HepG2 (cell line): Measurements from ENCODE around the gene CYP2W1. TPM values are rescaled to one million over a fixed set of nuclear protein-coding genes. Genes with fewer than 3 reads are reported as not detected.

ENCODE experiments used
- GLMP ChIP-seq: sonication (generic); formaldehyde crosslinking; IDR thresholded peaks from 2 replicates; pipeline ENCODE4 v1.9.0; 2021; ENCODE audit warnings: missing genetic modification reagents, mild to moderate bottlenecking, borderline replicate concordance
- HNRNPK ChIP-seq: fragments of 200-400 bp; formaldehyde crosslinking; IDR thresholded peaks from 2 replicates; pipeline ENCODE4 v1.6.1; 2018; ENCODE audit warnings: low read length, low read depth, moderate library complexity, mild to moderate bottlenecking; ENCODE audit not compliant: poor library complexity, severe bottlenecking
- HNRNPLL ChIP-seq: fragments of 200-400 bp; formaldehyde crosslinking; IDR thresholded peaks from 2 replicates; pipeline ENCODE4 v1.6.1; 2017; ENCODE audit warnings: mild to moderate bottlenecking, low read depth, low read length; ENCODE audit not compliant: poor library complexity, severe bottlenecking
- IRF9 ChIP-seq: sonication (generic); formaldehyde crosslinking; IDR thresholded peaks from 2 replicates; pipeline ENCODE4 v1.8.0; 2022; ENCODE audit warnings: missing genetic modification reagents, mild to moderate bottlenecking, borderline replicate concordance
- ISX ChIP-seq: sonication (generic); formaldehyde crosslinking; conservative IDR thresholded peaks from 2 replicates; pipeline ENCODE4 v1.5.0; 2020; ENCODE audit warnings: missing genetic modification reagents
- MAFK ChIP-seq, 2 experiments: IDR thresholded peaks in 1 of 2; conservative IDR thresholded peaks in 1 of 2; 2 replicates each; pipeline ENCODE4 v1.6.1; 2011; ENCODE audit warnings: improper control_type of control experiment in 2 of 2, low read length in 2 of 2
- MED1 ChIP-seq: sonication (generic); formaldehyde crosslinking; IDR thresholded peaks from 2 replicates; pipeline ENCODE4 v1.4.0; 2020; ENCODE audit warnings: missing genetic modification reagents
- SKI ChIP-seq: fragments of 450-650 bp; IDR thresholded peaks from one replicate; pipeline ENCODE4 v1.6.1; 2018; ENCODE audit warnings: mild to moderate bottlenecking; ENCODE audit not compliant: partially characterized antibody
- TFDP1 ChIP-seq: IDR thresholded peaks from 2 replicates; pipeline ENCODE4 v1.6.1; 2016; ENCODE audit warnings: missing compliant biosample characterization, missing genetic modification reagents, borderline replicate concordance
- ZNF546 ChIP-seq: sonication (generic); formaldehyde crosslinking; conservative IDR thresholded peaks from 2 replicates; pipeline ENCODE4 v1.8.1; 2023; ENCODE audit warnings: mild to moderate bottlenecking, missing genetic modification reagents
- ZNF761 ChIP-seq: sonication (generic); formaldehyde crosslinking; conservative IDR thresholded peaks from 2 replicates; pipeline ENCODE4 v1.4.0; 2020; ENCODE audit warnings: mild to moderate bottlenecking, missing genetic modification reagents
- ZNF776 ChIP-seq: sonication (generic); formaldehyde crosslinking; IDR thresholded peaks from 2 replicates; pipeline ENCODE4 v1.4.0; 2020; ENCODE audit warnings: mild to moderate bottlenecking, missing genetic modification reagents
- polyA plus RNA-seq, 8 experiments: library from polyadenylated mRNA; depleted of rRNA in 3 of 8; stranded (reverse) in 7 of 8; unstranded in 1 of 8; fragments of >200 nt; fragmentation: Illumina TruSeq in 4 of 8; extraction: Trizol in 4 of 8; gene quantifications; 2 replicates each; pipeline versions ENCODE4 v1.2.1 to v1.2.3, GENCODE V29; 2011 to 2016; ENCODE audit warnings: low read depth in 4 of 8, missing spikeins in 1 of 8, mixed read lengths in 1 of 8; ENCODE audit not compliant: insufficient read depth in 1 of 8
- total RNA-seq, 5 experiments: library from RNA; depleted of rRNA; stranded (reverse); fragments of >200 nt; fragmentation: Illumina TruSeq; extraction: Trizol; gene quantifications; 2 replicates each; pipeline ENCODE4 v1.2.3, GENCODE V29; 2016; ENCODE audit warnings: low read depth in 1 of 5

CYP2W1 gene
- total and polyA plus RNA-seq, 2 of the 13 experiments (the other 11 are each of a cell fraction or from before 2014, with no cell fraction given): 19.5 to 31.7 TPM

GRCh38 chr7:963236-964078 is 19.5 kb upstream of the CYP2W1 start (continued):
- TF ChIP-seq IRF9 (CRISPR knock-in tag): no peak
- TF ChIP-seq ZNF546 (CRISPR knock-in tag): peak; percentile 69; the same call in 1 of the 2 replicates
- no peak for TF ChIP-seq SKI
- peak; percentile 42 for TF ChIP-seq HNRNPK
- TF ChIP-seq ZNF761 (CRISPR knock-in tag): no peak; the same call in 1 of the 2 replicates
- TF ChIP-seq ISX (CRISPR knock-in tag): no peak
- no peak for TF ChIP-seq MAFK (conservative IDR thresholded peaks at IDR 0.05 in 1 of 2, IDR thresholded peaks at IDR 0.05 in 1 of 2; ENCODE audit: low read length in 2 of 2)
- TF ChIP-seq HNRNPLL: peak; percentile 30
- no peak for TF ChIP-seq ZNF776 (CRISPR knock-in tag)
- TF ChIP-seq MED1 (CRISPR knock-in tag): peak; percentile 31; the same call in 1 of the 2 replicates
- no peak for TF ChIP-seq GLMP (CRISPR knock-in tag)
- TF ChIP-seq TFDP1 (CRISPR knock-in tag): 0 out of 2 replicates have a peak, but pooled peaks have one; percentile 28
